HCT116 (cell line): ENCODE results near the gene NDUFB10. TPM values are rescaled to one million over a fixed set of nuclear protein-coding genes. Genes with fewer than 3 reads are reported as not detected.

ENCODE experiments used
- ATAC-seq: fragments of 200-7000 bp; cut with Tn5 transposase; 2 replicates; pipeline ENCODE4 v1.9.1; 2020; ENCODE audit warnings: mild to moderate bottlenecking, moderate library complexity
- BruUV-seq: library from RNA; stranded (reverse); fragments of 400-500 nt; replicated peaks from 2 replicates; lab custom pipeline; 2021; lab: Mats Ljungman, UMichigan
- CTCF ChIA-PET: fragments of 300-600 bp; sonication (Branson Sonifier 250); formaldehyde crosslinking; loops from one replicate; lab custom pipeline; 2021; ENCODE audit warnings: antibody characterized with exemption; lab: Charles Lee
- POLR2A ChIA-PET: fragments of 300-600, 350-600 bp; sonication (Branson Sonifier 250); formaldehyde crosslinking; loops from one replicate; lab custom pipeline; 2021; ENCODE audit warnings: antibody characterized with exemption; lab: Charles Lee
- RAD21 ChIA-PET, 2 experiments: fragments of 300-600 bp; sonication (Branson Sonifier 250); formaldehyde crosslinking; loops; one replicate each; lab custom pipeline; 2023; ENCODE audit warnings: low total read pairs in 2 of 2; ENCODE audit not compliant: uncharacterized antibody in 2 of 2, unreplicated experiment in 2 of 2, low non-redundant PET in 1 of 2; lab: Charles Lee
- DNase-seq: peaks from one replicate; pipeline ENCODE4 v3.0.0-alpha.2; 2010; ENCODE audit warnings: low read depth, low spot score
- H2AFZ ChIP-seq: fragments of 200-600 bp; shearing (Covaris generic), sonication (generic); 2 replicates; pipeline ENCODE4 v1.6.1; 2017; ENCODE audit warnings: low read depth, mixed run types, mixed read lengths, antibody characterized with exemption, low read length; ENCODE audit not compliant: poor library complexity, severe bottlenecking
- H3K27ac ChIP-seq: 2 replicates; pipeline ENCODE4 v1.5.1; 2012; ENCODE audit warnings: low read depth, low read length
- H3K27me3 ChIP-seq: fragments of 200-600 bp; sonication (generic); 2 replicates; pipeline ENCODE4 v1.6.1; 2016; ENCODE audit warnings: mixed run types, low read length, mixed read lengths; ENCODE audit not compliant: insufficient read depth
- H3K36me3 ChIP-seq, 2 experiments: fragments of 200-500 bp in 1 of 2; fragments of 200-600 bp in 1 of 2; sonication (Bioruptor generic) in 1 of 2; sonication (generic) in 1 of 2; 2 replicates each; pipeline versions ENCODE4 v1.5.1 to v1.6.1; 2014 to 2016; ENCODE audit warnings: low read length in 2 of 2, inconsistent platforms in 1 of 2, mixed read lengths in 1 of 2, mixed run types in 1 of 2; ENCODE audit not compliant: insufficient read depth in 2 of 2, control insufficient read depth in 1 of 2
- H3K4me1 ChIP-seq, 2 experiments: fragments of 200-600 bp in 1 of 2; sonication (generic) in 1 of 2; 2 replicates each; pipeline versions ENCODE4 v1.5.1 to v1.6.1; 2012 to 2017; ENCODE audit warnings: low read length in 2 of 2, inconsistent platforms in 1 of 2, mild to moderate bottlenecking in 1 of 2, mixed read lengths in 1 of 2, mixed run types in 1 of 2, moderate library complexity in 1 of 2; ENCODE audit not compliant: insufficient read depth in 2 of 2, control insufficient read depth in 1 of 2
- H3K4me2 ChIP-seq: fragments of 200-600 bp; sonication (generic); 2 replicates; pipeline ENCODE4 v1.6.1; 2017; ENCODE audit warnings: mixed run types, low read length, mixed read lengths
- H3K4me3 ChIP-seq, 2 experiments: fragments of 200-600 bp in 1 of 2; sonication (generic) in 1 of 2; replicated peaks in 1 of 2; 2 replicates each; pipeline ENCODE4 v1.5.1; 2011 to 2016; ENCODE audit warnings: low read length in 2 of 2, control low read depth in 1 of 2, low read depth in 1 of 2, mild to moderate bottlenecking in 1 of 2, mixed read lengths in 1 of 2, mixed run types in 1 of 2
- H3K79me2 ChIP-seq: fragments of 200-600 bp; sonication (generic); 2 replicates; pipeline ENCODE4 v1.6.1; 2017; ENCODE audit warnings: mild to moderate bottlenecking, mixed run types, low read length, moderate library complexity, mixed read lengths; ENCODE audit not compliant: insufficient read depth
- H3K9ac ChIP-seq: fragments of 200-600 bp; sonication (generic); 2 replicates; pipeline ENCODE4 v1.6.1; 2016; ENCODE audit warnings: low read length, mixed read lengths
- H3K9me2 ChIP-seq: fragments of 200-600 bp; sonication (generic), shearing (Covaris generic); 2 replicates; pipeline ENCODE4 v1.6.1; 2017; ENCODE audit warnings: mixed run types, mild to moderate bottlenecking, moderate library complexity; ENCODE audit not compliant: insufficient read depth
- H3K9me3 ChIP-seq, 2 experiments: fragments of 200-500 bp in 1 of 2; fragments of 200-600 bp in 1 of 2; sonication (Bioruptor generic) in 1 of 2; sonication (generic) in 1 of 2; 2 replicates each; pipeline ENCODE4 v1.6.1; 2014 to 2017; ENCODE audit warnings: low read length in 2 of 2, mixed read lengths in 2 of 2, inconsistent platforms in 1 of 2, low read depth in 1 of 2, mild to moderate bottlenecking in 1 of 2, mixed run types in 1 of 2, moderate library complexity in 1 of 2; ENCODE audit not compliant: control insufficient read depth in 1 of 2, insufficient read depth in 1 of 2
- H4K20me1 ChIP-seq: fragments of 200-600 bp; sonication (generic), shearing (Covaris generic); 2 replicates; pipeline ENCODE4 v1.6.1; 2017; ENCODE audit warnings: mixed run types, mild to moderate bottlenecking, moderate library complexity; ENCODE audit not compliant: insufficient read depth
- CEBPB ChIP-seq: IDR thresholded peaks from 2 replicates; pipeline ENCODE4 v1.6.1; 2012; ENCODE audit warnings: low read depth
- CTCF ChIP-seq, 3 experiments: fragments of 200-600 bp in 1 of 3; sonication (generic) in 1 of 3; IDR thresholded peaks in 2 of 3; conservative IDR thresholded peaks in 1 of 3; 2 replicates each; pipeline ENCODE4 v1.5.1; 2012 to 2017; ENCODE audit warnings: low read depth in 2 of 3, low read length in 2 of 3, antibody characterized with exemption in 1 of 3, borderline replicate concordance in 1 of 3, control low read depth in 1 of 3, mild to moderate bottlenecking in 1 of 3, mixed read lengths in 1 of 3, mixed run types in 1 of 3, moderate library complexity in 1 of 3; ENCODE audit not compliant: insufficient read depth in 1 of 3
- EGR1 ChIP-seq: IDR thresholded peaks from 2 replicates; pipeline ENCODE4 v1.6.1; 2012; ENCODE audit warnings: low read depth
- ELF1 ChIP-seq: IDR thresholded peaks from 2 replicates; pipeline ENCODE4 v1.6.1; 2012; ENCODE audit warnings: low read depth, borderline replicate concordance
- EZH2phosphoT487 ChIP-seq: fragments of 200-600 bp; IDR thresholded peaks from 2 replicates; pipeline ENCODE4 v1.6.1; 2018; ENCODE audit warnings: antibody characterized with exemption, borderline replicate concordance
- POLR2A ChIP-seq: IDR thresholded peaks from 2 replicates; pipeline ENCODE4 v1.7.0; 2011; ENCODE audit warnings: borderline replicate concordance; ENCODE audit not compliant: insufficient read depth, insufficient read length; ENCODE audit errors: extremely low read depth
- RAD21 ChIP-seq: IDR thresholded peaks from 2 replicates; pipeline ENCODE4 v1.6.1; 2012; ENCODE audit warnings: low read depth, mild to moderate bottlenecking
- REST ChIP-seq: IDR thresholded peaks from 2 replicates; pipeline ENCODE4 v1.6.1; 2012; ENCODE audit warnings: low read depth
- SP1 ChIP-seq: IDR thresholded peaks from 2 replicates; pipeline ENCODE4 v1.6.1; 2012; ENCODE audit warnings: low read depth
- TCF7L2 ChIP-seq: IDR thresholded peaks from 2 replicates; pipeline ENCODE4 v1.7.0; 2011; ENCODE audit warnings: borderline replicate concordance, inconsistent platforms; ENCODE audit not compliant: insufficient read depth, insufficient read length; ENCODE audit errors: extremely low read depth
- YY1 ChIP-seq: IDR thresholded peaks from 2 replicates; pipeline ENCODE4 v1.6.1; 2011; ENCODE audit warnings: low read length, low read depth, moderate library complexity, mild to moderate bottlenecking; ENCODE audit not compliant: insufficient replicate concordance; ENCODE audit errors: extremely low read depth
- ZFX ChIP-seq: fragments of 450-650 bp; IDR thresholded peaks from 2 replicates; pipeline ENCODE4 v1.6.1; 2017
- ZNF274 ChIP-seq: fragments of 200-500 bp; sonication (Bioruptor generic); IDR thresholded peaks from 2 replicates; pipeline ENCODE4 v1.6.1; 2014; ENCODE audit warnings: mild to moderate bottlenecking, low read depth, low read length, inconsistent platforms
- intact Hi-C: fragments of 100-400 bp; cut with micrococcal nuclease; formaldehyde crosslinking; loops from 2 replicates; pipeline ENCODE4 v1.10.0; 2022
- total RNA-seq: library from RNA; stranded (reverse); gene quantifications from one replicate; pipeline ENCODE4 v1.2.1, GENCODE V29; 2021; ENCODE audit not compliant: unreplicated experiment
- TF ChIP-seq, protein P1 (sequence below): IDR thresholded peaks from 2 replicates; pipeline ENCODE4 v1.6.1; 2012

NDUFB10 gene
- total RNA-seq, 1 experiment from 2014 or later = 273 TPM

DNA sequence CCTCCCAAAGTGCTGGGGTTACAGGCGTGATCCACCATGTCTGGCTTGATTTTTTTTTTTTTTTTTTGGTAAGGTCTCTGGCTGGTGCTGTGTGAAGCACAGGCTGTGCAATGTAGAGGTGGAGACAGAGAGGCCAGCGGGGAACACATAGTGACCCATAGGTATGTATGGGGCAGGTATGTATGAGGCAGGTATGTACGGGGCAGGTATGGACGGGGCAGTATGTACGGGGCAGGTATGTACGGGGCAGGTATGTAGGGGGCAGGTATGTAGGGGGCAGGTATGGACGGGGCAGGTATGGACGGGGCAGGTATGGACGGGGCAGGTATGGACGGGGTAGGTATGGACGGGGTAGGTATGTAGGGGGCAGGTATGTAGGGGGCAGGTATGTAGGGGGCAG lies 9.8 kb upstream of the NDUFB10 start:
- Histone ChIP-seq H3K27me3 (no peaks in the 10 kb centered on the region), H2AFZ (no peak overlapping the region), H3K9me2 (no peaks in the 10 kb centered on the region), H3K9me3 (no peaks in the 10 kb centered on the region), H3K4me2 (no peak overlapping the region), H4K20me1 (no peaks in the 10 kb centered on the region), H3K27ac (no peak overlapping the region), H3K4me1 (peaks cover 0 to 2% of the 10 kb centered on the region in 2 experiments; a peak in 3 of 4 replicates), H3K36me3 (no peaks in the 10 kb centered on the region), H3K9ac (no peak overlapping the region), H3K4me3 (no peak overlapping the region), H3K79me2 (no peaks in the 10 kb centered on the region)
- ATAC-seq = no peak
- RAD21 ChIA-PET = no interaction called here
- TF ChIP-seq ELF1 = no peak
- TF ChIP-seq POLR2A = no peak
- no peak for TF ChIP-seq SP1
- TF ChIP-seq ZNF274 = no peak
- CTCF ChIA-PET = interaction anchor here (0.6 kb wide), 1 partner anchor 137 kb away, joined by 3 read pairs; no protein-coding TSS in a partner anchor
- no peak for DNase-seq
- POLR2A ChIA-PET = interaction anchor here (1.0 to 1.1 kb wide), 2 partner anchors 15 kb away, joined by 3 to 4 read pairs; partner anchors contain the start of gene RPS2
- BruUV-seq = no TSS peak
- intact Hi-C loops = no loop called here

DNA sequence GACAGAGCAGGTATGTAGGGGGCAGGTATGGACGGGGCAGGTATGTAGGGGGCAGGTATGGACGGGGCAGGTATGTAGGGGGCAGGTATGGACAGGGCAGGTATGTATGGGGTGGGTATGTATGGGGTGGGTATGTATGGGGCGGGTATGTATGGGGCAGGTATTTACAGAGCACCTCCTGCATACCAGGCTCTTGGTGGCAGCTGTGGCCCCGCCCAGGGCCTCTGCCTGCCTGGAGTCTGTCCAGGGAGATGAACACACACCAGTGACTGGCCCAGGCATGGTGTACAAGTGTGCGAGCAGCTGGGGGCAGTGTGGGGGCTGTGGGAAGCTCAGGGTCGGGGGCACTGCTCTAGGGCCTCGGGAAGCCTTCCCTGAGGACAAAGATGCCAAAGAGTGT lies 9.3 kb upstream of the NDUFB10 start:
- ChIA-PET POLR2A (interaction anchor here (1.1 kb wide), 1 partner anchor 15 kb away, joined by 4 read pairs; the partner anchor contains the start of gene RPS2), RAD21 (no interaction called here), CTCF (interaction anchor here (0.6 kb wide), 1 partner anchor 137 kb away, joined by 3 read pairs; no protein-coding TSS in a partner anchor)
- H3K9me2 ChIP-seq = no peaks in the 10 kb centered on the region
- peak; percentile 56 for ATAC-seq
- no peak overlapping the region; the same call in 1 of the 2 replicates for H3K27ac ChIP-seq
- H4K20me1 ChIP-seq = no peaks in the 10 kb centered on the region
- no peaks in the 10 kb centered on the region for H3K9me3 ChIP-seq
- no peak overlapping the region for H3K4me2 ChIP-seq
- H2AFZ ChIP-seq = no peak overlapping the region
- intact Hi-C loops = no loop called here
- H3K79me2 ChIP-seq = no peaks in the 10 kb centered on the region
- no TSS peak for BruUV-seq
- H3K36me3 ChIP-seq = no peaks in the 10 kb centered on the region
- H3K4me1 ChIP-seq = peaks cover 0 to 2% of the 10 kb centered on the region in 2 experiments; a peak in 3 of 4 replicates
- no peak overlapping the region for H3K4me3 ChIP-seq
- no peak for DNase-seq
- H3K9ac ChIP-seq = no peak overlapping the region
- no peaks in the 10 kb centered on the region for H3K27me3 ChIP-seq
- no peak for TF ChIP-seq EZH2phosphoT487
- no peak for TF ChIP-seq YY1
- no peak for TF ChIP-seq ZNF274
- no peak for TF ChIP-seq ZFX
- no peak for TF ChIP-seq EGR1
- TF ChIP-seq CTCF (IDR thresholded peaks at IDR 0.05 in 2 of 3, conservative IDR thresholded peaks at IDR 0.05 in 1 of 3; ENCODE audit: borderline replicate concordance in 1 of 3, insufficient read depth in 1 of 3, low read depth in 2 of 3, low read length in 2 of 3) = no peak
- TF ChIP-seq TCF7L2 = no peak
- TF ChIP-seq REST = no peak
- no peak for TF ChIP-seq ELF1
- no peak for TF ChIP-seq SP1
- no peak for TF ChIP-seq CEBPB
- TF ChIP-seq, protein P1, sequence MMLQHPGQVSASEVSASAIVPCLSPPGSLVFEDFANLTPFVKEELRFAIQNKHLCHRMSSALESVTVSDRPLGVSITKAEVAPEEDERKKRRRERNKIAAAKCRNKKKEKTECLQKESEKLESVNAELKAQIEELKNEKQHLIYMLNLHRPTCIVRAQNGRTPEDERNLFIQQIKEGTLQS = no peak
- no peak for TF ChIP-seq RAD21
